Measurements from ENCODE around the gene SLC39A9. TPM values are rescaled to one million over a fixed set of nuclear protein-coding genes. Genes with fewer than 3 reads are reported as not detected.
A peak's percentile ranks its signal among the peaks of the same experiment; 100 is the strongest.
"Not testable (repeated sequence)": the region's sequence is repeated elsewhere in the genome, so short reads cannot be mapped to it uniquely, and the experiment has no call there.

SLC39A9 gene
- total and polyA plus RNA-seq, 2 donors (not counting 1 experiment from before 2014, with no cell fraction given) = 18.4 to 59.1 TPM

- H3K9me3 Mint-ChIP-seq (ENCODE audit: insufficient read depth) = no peaks in the 10 kb centered on the region
- Histone ChIP-seq H3K27ac (ENCODE audit: low read length in 2 of 2) (no peak overlapping the region), H3K9me3 (ENCODE audit: control extremely low read depth in 1 of 3, control insufficient read depth in 2 of 3, insufficient read depth in 1 of 3, low read length in 2 of 3) (peaks cover 0 to 3% (median 0%) of the 10 kb centered on the region in 3 donors), H3K9ac (ENCODE audit: low read length) (no peak overlapping the region), H3K4me1 (ENCODE audit: control insufficient read depth in 2 of 2, insufficient read depth in 2 of 2, low read length in 2 of 2) (no peaks in the 10 kb centered on the region), H4K20me1 (ENCODE audit: control insufficient read depth, insufficient read depth, low read length, poor library complexity, severe bottlenecking) (no peaks in the 10 kb centered on the region), H2AFZ (ENCODE audit: insufficient read depth, low read depth, low read length, poor library complexity, severe bottlenecking) (no peak overlapping the region), H3K4me3 (ENCODE audit: control extremely low read depth in 1 of 5, extremely low read depth in 1 of 5, insufficient read depth in 1 of 5, low read depth in 2 of 5, low read length in 4 of 5) (no peak overlapping the region), H3K79me2 (ENCODE audit: control insufficient read depth, insufficient read depth, low read length) (no peaks in the 10 kb centered on the region), H3K27me3 (replicated peaks in 1 of 4; ENCODE audit: control extremely low read depth in 1 of 4, control insufficient read depth in 3 of 4, insufficient read depth in 4 of 4, low read length in 3 of 4) (peaks cover 0 to 9% (median 2%) of the 10 kb centered on the region in 4 experiments), H3K4me2 (replicated peaks; ENCODE audit: low read depth, low read length, poor library complexity, severe bottlenecking) (no peak overlapping the region), H3K36me3 (replicated peaks in 1 of 2; ENCODE audit: control extremely low read depth in 1 of 2, control insufficient read depth in 1 of 2, extremely low read depth in 1 of 2, insufficient read depth in 2 of 2, low read length in 1 of 2) (no peaks in the 10 kb centered on the region)
- no peak overlapping the region for H3K27ac Mint-ChIP-seq
- H3K4me1 Mint-ChIP-seq = no peaks in the 10 kb centered on the region
- DNase-seq = no peak
- POLR2A ChIA-PET = no interaction called here
- intact Hi-C loops (cut with micrococcal nuclease) = no loop called here
- peaks cover 28% of the 10 kb centered on the region for H3K27me3 Mint-ChIP-seq
- CTCF ChIA-PET = no interaction called here
- no peak for TF ChIP-seq EZH2 (IDR thresholded peaks at IDR 0.05; ENCODE audit: borderline replicate concordance, insufficient read depth, low read depth, low read length, poor library complexity, severe bottlenecking)
- no peak for TF ChIP-seq CTCF (IDR thresholded peaks at IDR 0.05)
- WGBS (ENCODE audit: insufficient coverage) = 83% methylated on average over 1 of the region's 3 CpGs
- H3K4me3 Mint-ChIP-seq = no peak overlapping the region
- ATAC-seq (ENCODE audit: low read depth) = no peak
Measured at GRCh38 chr14:69473946-69474345, 75.5 kb downstream of the SLC39A9 start.

- peaks cover 0 to 9% (median 2%) of the 10 kb centered on the region in 4 experiments for H3K27me3 ChIP-seq (replicated peaks in 1 of 4; ENCODE audit: control extremely low read depth in 1 of 4, control insufficient read depth in 3 of 4, insufficient read depth in 4 of 4, low read length in 3 of 4)
- peaks cover 36% of the 10 kb centered on the region for H3K27me3 Mint-ChIP-seq
- WGBS (ENCODE audit: insufficient coverage) = 23% methylated on average over 7 of the region's 8 CpGs
- no peaks in the 10 kb centered on the region for H3K9me3 Mint-ChIP-seq (ENCODE audit: insufficient read depth)
- H3K27ac ChIP-seq (ENCODE audit: low read length in 2 of 2) = no peak overlapping the region
- H3K9me3 ChIP-seq (ENCODE audit: control extremely low read depth in 1 of 3, control insufficient read depth in 2 of 3, insufficient read depth in 1 of 3, low read length in 2 of 3) = peaks cover 0 to 3% (median 0%) of the 10 kb centered on the region in 3 donors
- intact Hi-C loops (cut with micrococcal nuclease) = loop anchor here (5.0 kb wide), 1 partner anchor 233 kb away; no protein-coding TSS in a partner anchor
- no peak overlapping the region for H3K9ac ChIP-seq (ENCODE audit: low read length)
- H3K36me3 ChIP-seq (replicated peaks in 1 of 2; ENCODE audit: control extremely low read depth in 1 of 2, control insufficient read depth in 1 of 2, extremely low read depth in 1 of 2, insufficient read depth in 2 of 2, low read length in 1 of 2) = no peaks in the 10 kb centered on the region
- H3K79me2 ChIP-seq (ENCODE audit: control insufficient read depth, insufficient read depth, low read length) = no peaks in the 10 kb centered on the region
- no peak overlapping the region for H3K4me3 ChIP-seq (ENCODE audit: control extremely low read depth in 1 of 5, extremely low read depth in 1 of 5, insufficient read depth in 1 of 5, low read depth in 2 of 5, low read length in 4 of 5)
- H4K20me1 ChIP-seq (ENCODE audit: control insufficient read depth, insufficient read depth, low read length, poor library complexity, severe bottlenecking) = no peaks in the 10 kb centered on the region
- TF ChIP-seq CTCF (IDR thresholded peaks at IDR 0.05) (peak; percentile 23), EZH2 (IDR thresholded peaks at IDR 0.05; ENCODE audit: borderline replicate concordance, insufficient read depth, low read depth, low read length, poor library complexity, severe bottlenecking) (no peak)
- H3K4me2 ChIP-seq (replicated peaks; ENCODE audit: low read depth, low read length, poor library complexity, severe bottlenecking) = no peak overlapping the region
- ChIA-PET POLR2A (no interaction called here), CTCF (interaction anchor here (0.8 to 1.5 kb wide), 4 partner anchors 14 to 240 kb away, joined by 3 to 5 read pairs (median 4); no protein-coding TSS in a partner anchor)
- no peak overlapping the region for H3K4me3 Mint-ChIP-seq
- DNase-seq = no peak
- peak; percentile 24 for ATAC-seq (ENCODE audit: low read depth)
- no peaks in the 10 kb centered on the region for H3K4me1 Mint-ChIP-seq
- H3K27ac Mint-ChIP-seq = no peak overlapping the region
- no peak overlapping the region for H2AFZ ChIP-seq (ENCODE audit: insufficient read depth, low read depth, low read length, poor library complexity, severe bottlenecking)
- H3K4me1 ChIP-seq (ENCODE audit: control insufficient read depth in 2 of 2, insufficient read depth in 2 of 2, low read length in 2 of 2) = no peaks in the 10 kb centered on the region
Measured at GRCh38 chr14:69475194-69475818, 76.8 kb downstream of the SLC39A9 start.

- CTCF ChIA-PET = interaction anchor here (1.5 kb wide), 1 partner anchor 12 kb away, joined by 5 read pairs; no protein-coding TSS in a partner anchor
- H3K4me1 Mint-ChIP-seq; ATAC-seq (ENCODE audit: low read depth); H3K4me2 ChIP-seq (replicated peaks; ENCODE audit: low read depth, low read length, poor library complexity, severe bottlenecking); DNase-seq; H3K9me3 Mint-ChIP-seq (ENCODE audit: insufficient read depth); H3K79me2 ChIP-seq (ENCODE audit: control insufficient read depth, insufficient read depth, low read length); POLR2A ChIA-PET; H2AFZ ChIP-seq (ENCODE audit: insufficient read depth, low read depth, low read length, poor library complexity, severe bottlenecking); H4K20me1 ChIP-seq (ENCODE audit: control insufficient read depth, insufficient read depth, low read length, poor library complexity, severe bottlenecking); H3K27ac Mint-ChIP-seq; H3K9me3 ChIP-seq (ENCODE audit: control extremely low read depth in 1 of 3, control insufficient read depth in 2 of 3, insufficient read depth in 1 of 3, low read length in 2 of 3); H3K27ac ChIP-seq (ENCODE audit: low read length in 2 of 2); H3K9ac ChIP-seq (ENCODE audit: low read length); H3K4me3 Mint-ChIP-seq; H3K36me3 ChIP-seq (replicated peaks in 1 of 2; ENCODE audit: control extremely low read depth in 1 of 2, control insufficient read depth in 1 of 2, extremely low read depth in 1 of 2, insufficient read depth in 2 of 2, low read length in 1 of 2); H3K4me3 ChIP-seq (ENCODE audit: control extremely low read depth in 1 of 5, extremely low read depth in 1 of 5, insufficient read depth in 1 of 5, low read depth in 2 of 5, low read length in 4 of 5); H3K4me1 ChIP-seq (ENCODE audit: control insufficient read depth in 2 of 2, insufficient read depth in 2 of 2, low read length in 2 of 2): not testable (repeated sequence)
- 100% methylated on average over 2 of the region's 5 CpGs for WGBS (ENCODE audit: insufficient coverage)
- peaks cover 34% of the 10 kb centered on the region for H3K27me3 Mint-ChIP-seq
- peaks cover 0 to 12% (median 2%) of the 10 kb centered on the region in 4 experiments for H3K27me3 ChIP-seq (replicated peaks in 1 of 4; ENCODE audit: control extremely low read depth in 1 of 4, control insufficient read depth in 3 of 4, insufficient read depth in 4 of 4, low read length in 3 of 4)
- intact Hi-C loops (cut with micrococcal nuclease) = loop anchor here (5.0 kb wide), 1 partner anchor 235 kb away; no protein-coding TSS in a partner anchor
Measured at GRCh38 chr14:69476824-69477450, 78.4 kb downstream of the SLC39A9 start.

All from B cell (primary cell).